HG03378 (cell line): ENCODE results near the gene MAOA.
"Not testable (repeated sequence)": the region's sequence is repeated elsewhere in the genome, so short reads cannot be mapped to it uniquely, and the experiment has no call there.

Experiments
- ATAC-seq: cut with Tn5 transposase; IDR thresholded peaks from one replicate; pipeline ENCODE4 v1.9.1; 2021; ENCODE audit warnings: mild to moderate bottlenecking, moderate library complexity; ENCODE audit not compliant: unreplicated experiment

The MAOA gene

DNA sequence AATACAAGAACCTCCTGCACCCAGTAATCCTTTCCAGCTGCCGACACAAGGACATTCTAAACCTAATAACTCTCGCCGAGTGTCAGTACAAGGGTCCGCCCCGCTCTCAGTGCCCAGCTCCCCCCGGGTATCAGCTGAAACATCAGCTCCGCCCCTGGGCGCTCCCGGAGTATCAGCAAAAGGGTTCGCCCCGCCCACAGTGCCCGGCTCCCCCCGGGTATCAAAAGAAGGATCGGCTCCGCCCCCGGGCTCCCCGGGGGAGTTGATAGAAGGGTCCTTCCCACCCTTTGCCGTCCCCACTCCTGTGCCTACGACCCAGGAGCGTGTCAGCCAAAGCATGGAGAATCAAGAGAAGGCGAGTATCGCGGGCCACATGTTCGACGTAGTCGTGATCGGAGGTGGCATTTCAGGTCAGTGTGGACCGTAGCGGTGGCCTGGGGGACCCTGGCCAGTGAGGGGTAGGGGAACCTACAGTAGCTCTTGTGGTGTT lies at the start of gene MAOA:
MAOA (plus strand) TSS at position 295 of the 490 bp plus-strand sequence; CDS start at position 338, 43 bp downstream.
- ATAC-seq: no peak

DNA sequence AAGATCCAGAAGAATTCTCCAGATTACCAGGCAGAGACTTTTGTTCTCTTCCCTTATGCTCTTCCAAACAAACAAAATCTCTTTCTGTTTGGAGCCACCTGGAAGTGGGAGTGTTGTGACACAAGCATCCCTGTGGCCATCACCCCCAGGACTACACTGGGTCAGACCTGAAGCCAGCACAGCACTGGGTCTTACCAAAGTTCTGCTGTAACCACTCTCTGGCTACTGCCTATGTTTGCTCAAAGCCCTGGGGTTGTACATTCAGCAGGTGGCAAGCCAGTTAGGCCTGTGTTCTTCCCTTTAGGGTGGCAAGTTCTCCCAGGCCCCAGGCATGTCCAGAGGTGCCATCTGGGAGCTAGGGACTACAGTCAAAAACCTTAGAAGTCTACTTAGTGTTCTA lies 43.7 kb upstream of the MAOA start:
- no peak for ATAC-seq

DNA sequence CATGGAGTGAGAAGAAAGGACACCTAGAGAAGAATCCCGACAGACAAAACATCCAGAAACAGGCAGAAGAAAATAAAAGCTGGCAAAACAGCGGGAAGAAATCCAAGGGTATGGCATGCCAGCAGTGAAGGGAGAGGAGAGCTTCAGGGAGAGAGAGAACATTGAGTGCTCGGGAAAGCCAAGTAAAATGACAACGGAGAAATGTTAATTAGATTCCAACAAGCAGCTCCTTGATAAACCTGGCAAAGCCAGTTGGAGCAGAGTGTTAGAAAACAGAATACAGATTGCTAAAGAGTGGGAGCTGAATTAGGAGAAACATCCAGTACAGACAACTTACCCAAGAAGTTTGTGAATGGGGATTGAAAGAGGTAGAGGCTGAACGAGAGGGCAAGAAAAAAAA lies 40.4 kb upstream of the MAOA start:
- no peak for ATAC-seq

DNA sequence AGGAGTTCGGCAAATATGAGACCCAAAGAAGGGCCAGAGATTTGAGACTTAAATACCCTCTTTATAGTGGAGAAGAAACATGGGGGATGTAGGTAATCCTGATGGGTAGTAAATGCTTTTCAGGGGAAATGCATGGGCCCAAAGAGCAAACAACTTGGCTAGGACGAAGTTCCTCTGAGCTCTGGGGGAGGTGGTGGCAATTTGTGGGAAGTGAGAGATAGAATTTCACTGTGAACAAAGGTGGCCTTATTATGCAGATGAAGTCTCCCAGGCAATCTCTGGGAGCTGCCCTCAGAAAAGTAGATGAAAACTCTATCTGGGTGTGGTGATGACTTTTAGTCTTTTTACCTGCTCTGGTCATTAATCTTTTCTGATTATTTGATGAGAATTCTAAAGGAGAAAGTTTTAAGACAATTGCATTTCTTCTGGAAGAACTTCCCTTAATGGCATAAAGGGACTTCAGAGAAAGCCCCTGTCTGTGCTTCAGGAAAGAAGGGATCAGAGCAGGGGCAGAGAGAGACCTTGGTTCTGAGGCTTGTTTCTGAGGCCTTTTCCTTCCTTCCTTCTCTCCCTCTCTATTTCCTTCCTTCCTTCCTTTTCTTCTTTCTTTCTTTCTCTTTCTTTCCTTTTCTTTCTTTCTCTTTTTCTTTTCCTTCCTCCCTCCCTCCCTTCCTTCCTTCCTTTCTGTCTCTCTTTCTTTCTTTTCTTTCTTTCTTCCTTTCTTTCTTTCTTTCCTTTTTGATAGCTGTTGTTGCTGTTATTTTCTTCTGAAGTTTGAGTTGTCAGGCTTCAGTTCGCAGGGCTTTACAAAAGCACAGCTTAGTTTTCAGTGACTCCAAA lies 37.5 kb upstream of the MAOA start:
- ATAC-seq: no peak

DNA sequence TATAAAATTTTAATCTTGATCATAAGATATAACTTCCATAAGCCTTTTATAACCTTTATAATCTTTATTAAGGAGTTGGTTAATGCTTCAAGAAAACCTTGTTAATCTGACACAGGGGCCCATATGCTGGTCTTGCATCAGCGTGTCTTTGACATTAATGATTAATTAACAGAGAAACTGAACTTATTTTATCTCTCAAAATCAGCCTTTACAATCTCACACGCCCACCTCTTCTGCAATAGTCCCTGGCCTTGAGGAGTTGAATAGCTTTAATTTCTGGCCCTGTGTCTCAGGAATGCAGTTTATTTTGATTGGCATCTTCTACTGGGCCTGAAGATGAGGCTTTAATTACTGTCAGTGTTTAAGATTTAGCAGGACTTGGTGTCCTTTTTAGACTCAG lies 36.2 kb upstream of the MAOA start:
- ATAC-seq: not testable (repeated sequence)

DNA sequence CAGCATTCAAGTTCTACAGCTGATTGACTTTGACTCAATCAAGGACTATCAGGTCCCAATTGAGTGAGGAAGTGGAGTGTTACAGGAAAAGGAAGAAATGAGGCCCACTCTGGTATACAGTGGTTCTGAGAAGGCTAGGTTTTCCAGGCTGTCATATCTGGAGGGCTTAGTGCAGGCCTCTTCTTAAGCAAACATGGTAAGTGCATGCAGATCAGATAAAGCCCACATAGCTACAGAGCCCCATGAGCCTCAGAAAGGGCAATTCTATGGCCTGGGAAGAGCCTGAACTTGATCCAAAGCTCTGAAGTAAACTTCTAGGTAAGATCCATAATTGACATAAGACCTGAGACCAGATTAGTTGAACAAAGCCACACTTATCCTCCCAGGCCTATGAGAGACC lies 29.0 kb upstream of the MAOA start:
- ATAC-seq: no peak

DNA sequence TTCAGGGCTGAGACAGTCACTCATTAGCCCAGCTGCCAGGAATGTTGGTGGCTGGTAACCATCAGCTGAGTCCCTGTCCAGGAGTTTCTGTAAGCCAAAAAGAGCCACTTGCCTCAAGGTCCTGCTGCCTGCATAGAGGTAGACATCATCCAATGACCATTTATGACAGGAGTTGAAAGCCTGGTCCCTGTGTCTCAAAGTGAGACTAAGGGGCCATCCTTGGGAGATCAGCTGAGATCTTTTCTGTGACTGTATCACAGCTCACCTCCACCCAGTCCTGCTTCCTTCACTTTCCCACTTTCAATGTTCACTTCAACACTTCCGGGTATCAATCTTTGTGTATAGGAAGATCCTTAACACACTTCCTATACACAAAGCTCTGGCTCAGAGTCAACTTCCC lies 28.4 kb upstream of the MAOA start:
- no peak for ATAC-seq

DNA sequence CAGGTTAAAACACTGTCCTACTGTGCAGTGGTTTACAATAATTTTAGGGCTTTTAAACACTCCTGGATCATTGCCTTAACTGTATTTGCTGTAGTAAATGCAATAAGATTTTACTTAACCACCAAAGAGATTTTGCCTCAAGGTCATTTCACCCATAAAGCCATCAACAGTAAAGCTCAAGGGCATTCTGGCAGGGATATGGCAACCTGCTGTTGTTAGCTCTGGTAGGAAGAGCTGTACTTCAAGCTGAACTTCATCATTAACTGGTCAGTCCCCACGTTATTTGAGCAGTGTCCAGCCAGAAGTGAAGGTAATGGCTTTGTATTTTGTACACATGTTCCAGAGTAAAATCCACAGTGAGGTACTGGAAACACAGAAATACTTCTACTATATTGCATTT lies 26.9 kb upstream of the MAOA start:
- ATAC-seq: no peak

DNA sequence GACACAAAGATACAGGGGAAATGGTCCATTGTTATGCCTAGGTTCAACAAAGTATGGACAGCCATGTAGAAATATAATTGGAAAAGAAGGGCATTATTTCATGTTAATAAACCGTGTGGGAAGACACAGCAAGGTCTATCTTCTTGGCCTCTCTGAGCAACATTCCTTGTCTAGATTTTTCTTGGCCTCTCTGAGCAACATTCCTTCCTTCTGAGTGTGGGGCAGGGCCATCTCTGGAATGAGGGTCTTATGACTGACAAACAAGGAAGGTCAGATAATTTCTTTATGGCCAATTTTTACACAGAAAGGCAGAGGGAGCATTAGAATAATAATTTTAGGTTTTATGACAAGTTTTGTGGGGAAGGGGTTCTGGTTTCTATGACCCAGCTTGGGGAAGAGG lies 24.3 kb upstream of the MAOA start:
- no peak for ATAC-seq

DNA sequence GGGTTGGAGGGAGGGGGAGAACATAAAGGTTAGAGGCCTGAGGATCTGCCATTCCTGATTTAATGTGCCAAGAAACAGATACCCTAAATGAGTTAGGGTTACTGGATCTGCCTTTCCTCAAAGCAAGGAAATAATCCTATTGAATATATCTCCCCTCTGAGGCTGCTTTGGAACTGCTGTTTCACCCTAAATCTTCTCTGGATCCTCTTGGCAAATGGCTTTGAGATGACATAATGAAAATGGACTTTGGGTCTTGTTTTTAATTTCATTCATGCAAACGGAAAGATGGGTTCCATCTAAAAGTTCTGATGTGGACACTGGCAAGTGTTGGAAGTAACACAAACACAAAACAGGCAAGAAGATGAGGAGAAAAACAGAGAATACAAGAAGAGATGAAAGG lies 23.0 kb upstream of the MAOA start:
- ATAC-seq: no peak

DNA sequence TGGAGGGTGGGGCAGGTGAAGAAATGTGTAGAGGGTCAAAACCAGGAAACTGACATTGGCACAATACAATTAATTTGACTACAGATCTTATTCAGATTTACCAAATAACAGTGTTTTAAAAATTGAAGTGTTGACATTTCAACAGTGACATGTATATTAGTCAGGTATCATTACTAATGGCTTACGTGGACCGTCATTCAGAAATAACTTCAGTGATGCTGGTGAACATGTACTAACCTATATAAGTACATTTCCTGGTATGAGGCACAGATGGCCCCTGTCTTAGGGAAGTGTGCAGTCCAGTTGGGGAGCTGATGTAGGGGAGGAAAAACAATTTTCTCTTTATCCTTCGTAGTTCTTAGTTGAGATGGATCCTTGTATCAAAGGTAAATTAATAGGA lies 22.3 kb upstream of the MAOA start:
- no peak for ATAC-seq

DNA sequence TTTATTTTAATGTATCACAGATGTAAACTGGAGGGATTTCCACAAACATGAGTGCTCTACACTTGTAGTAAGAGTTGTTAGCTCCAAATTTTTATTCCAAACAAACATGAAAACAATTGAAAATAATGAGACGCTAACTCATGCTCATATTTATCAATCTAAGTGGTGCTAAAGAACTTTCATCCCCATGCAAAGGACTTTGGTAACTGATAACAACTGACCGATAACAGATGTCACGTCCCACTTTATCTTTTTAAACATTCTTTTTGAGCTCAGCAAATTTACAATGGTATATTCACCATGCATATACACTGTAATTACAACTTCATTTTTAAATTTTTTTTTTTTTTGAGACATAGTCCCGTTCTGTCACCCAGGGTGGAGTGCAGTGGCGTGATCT lies 15.6 kb upstream of the MAOA start:
- no peak for ATAC-seq

DNA sequence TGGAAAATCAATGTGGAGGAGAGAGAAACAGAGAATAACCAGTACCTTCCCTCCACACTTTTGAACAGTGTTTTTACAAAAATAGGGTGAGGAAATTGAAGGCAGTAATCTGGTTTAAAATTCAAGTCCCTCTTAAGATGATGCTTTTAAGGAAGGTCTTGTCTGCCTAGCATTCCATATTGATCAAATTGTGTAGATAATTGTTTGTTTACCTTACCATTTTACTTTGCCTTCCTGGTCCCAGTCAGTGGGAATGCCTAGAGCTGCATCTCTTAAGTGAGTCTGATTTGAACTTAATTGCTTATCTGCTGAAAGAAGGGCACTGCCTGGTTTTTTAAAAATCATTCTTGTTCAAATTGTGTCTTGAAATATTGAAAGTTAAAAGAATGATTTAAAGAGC lies 14.4 kb upstream of the MAOA start:
- ATAC-seq: no peak

DNA sequence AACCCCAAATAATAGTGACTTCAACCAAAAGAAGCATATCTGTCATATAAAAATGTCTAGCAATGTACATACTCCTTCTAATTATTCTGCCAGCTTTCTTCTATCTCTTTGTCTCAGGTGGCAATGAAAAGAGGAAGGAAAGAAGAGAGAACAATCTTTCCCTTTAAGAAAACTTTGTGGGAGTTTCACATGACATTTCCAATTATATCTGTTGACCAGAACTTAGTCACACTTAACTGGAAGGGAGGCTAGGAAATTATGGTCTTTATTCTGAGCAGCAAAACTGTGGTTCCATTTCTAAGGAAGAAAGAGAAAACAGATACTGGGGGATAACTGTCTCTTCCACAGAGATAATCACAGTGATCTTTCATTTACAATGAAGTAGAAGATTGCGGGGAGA lies 12.9 kb upstream of the MAOA start:
- ATAC-seq: no peak

DNA sequence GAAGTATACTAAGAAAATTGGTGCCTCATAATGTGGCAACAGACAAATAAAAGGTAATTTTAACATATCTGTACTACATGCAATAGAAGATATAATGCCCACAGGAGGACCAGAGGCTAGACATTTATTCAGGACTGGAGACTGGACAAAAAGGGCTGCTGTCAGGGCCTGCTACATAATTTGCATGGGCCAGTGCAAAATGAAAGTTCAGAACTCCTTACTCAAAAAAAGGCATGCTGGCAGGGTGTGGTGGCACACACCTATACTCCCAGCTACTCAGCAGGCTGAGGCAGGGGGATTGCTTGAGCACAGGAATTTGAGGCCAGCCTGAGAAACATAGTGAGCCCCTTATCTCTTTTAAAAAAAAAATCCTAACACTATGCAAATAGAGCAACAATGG lies 12.4 kb upstream of the MAOA start:
- no peak for ATAC-seq

DNA sequence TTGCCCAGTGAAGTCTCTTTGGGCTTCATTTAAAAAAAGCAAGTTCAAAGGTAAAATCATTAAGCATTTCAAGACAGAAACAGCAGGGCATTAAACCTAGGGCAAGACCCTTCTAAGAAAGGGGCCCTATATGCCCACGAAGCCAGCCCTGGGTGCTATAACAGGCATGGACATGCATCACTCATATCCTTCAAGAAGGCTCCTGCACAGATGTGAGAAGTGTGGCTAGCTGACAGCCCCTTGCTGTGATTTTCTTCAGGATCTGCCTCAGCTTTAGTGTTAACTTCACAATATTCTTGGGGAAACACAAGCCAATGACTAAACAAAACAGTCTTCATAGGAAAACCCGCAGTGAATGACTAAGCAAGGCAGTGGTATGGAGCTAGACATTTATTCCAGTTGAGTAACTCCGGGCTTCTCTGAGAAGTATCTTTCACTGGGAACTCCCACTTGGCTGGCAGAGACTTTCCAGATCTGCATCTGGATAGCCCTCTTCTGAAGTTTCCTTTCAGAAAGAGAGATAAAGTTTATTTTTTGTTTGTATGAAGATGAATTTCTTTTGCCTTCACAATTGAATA lies 11.9 kb upstream of the MAOA start:
- no peak for ATAC-seq

DNA sequence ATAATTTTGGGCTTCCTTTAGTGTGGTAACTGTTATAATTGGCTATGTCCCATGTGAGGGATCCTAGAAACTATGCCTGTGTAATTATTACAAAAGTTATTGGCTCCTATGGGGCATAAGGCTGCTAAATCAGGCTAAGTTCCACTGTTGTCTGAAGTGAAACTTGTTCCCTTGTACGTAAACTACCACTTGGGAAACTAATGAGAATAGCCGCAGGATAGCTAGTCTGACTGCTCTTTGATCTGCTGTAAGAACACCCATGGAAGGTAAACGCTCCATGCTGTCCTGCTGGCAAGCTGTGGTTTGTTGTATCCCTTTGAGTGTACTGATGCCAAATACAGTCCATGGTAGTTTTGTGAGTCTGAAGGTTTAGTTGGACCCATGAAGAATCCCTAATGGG lies 9.3 kb upstream of the MAOA start:
- no peak for ATAC-seq

DNA sequence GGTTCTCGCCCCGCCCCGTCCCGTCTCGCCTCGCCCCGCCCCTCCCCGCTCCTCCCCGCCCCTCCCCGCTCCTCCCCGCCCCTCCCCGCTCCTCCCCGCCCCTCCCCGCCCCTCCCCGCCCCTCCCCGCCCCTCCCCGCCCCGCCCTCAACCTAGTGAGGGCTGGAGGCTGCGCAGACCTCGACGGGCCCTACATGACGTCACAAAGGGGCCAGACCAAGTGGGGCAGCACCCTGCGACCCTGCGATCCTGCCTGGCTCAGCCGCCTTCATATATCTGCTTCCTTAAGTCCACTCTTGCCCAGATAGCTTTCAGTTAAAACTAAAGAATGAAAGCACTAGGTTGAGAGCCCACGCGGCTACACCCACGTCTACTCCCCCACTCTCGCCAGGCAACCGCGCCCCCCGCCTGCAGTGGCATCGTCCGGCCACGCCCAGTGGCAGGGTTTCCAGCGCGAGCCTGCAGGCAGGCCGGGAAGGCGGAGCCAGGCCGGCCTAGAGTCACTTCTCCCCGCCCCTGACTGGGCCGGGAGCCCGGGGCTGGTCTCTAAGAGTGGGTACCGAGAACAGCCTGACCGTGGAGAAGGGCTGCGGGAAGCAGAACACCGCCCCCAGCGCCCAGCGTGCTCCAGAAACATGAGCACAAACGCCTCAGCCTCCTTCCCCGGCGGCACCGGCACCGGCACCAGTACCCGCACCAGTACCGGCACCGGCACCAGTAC lies 1.5 kb upstream of the MAOA start:
- ATAC-seq: peak; percentile 88

DNA sequence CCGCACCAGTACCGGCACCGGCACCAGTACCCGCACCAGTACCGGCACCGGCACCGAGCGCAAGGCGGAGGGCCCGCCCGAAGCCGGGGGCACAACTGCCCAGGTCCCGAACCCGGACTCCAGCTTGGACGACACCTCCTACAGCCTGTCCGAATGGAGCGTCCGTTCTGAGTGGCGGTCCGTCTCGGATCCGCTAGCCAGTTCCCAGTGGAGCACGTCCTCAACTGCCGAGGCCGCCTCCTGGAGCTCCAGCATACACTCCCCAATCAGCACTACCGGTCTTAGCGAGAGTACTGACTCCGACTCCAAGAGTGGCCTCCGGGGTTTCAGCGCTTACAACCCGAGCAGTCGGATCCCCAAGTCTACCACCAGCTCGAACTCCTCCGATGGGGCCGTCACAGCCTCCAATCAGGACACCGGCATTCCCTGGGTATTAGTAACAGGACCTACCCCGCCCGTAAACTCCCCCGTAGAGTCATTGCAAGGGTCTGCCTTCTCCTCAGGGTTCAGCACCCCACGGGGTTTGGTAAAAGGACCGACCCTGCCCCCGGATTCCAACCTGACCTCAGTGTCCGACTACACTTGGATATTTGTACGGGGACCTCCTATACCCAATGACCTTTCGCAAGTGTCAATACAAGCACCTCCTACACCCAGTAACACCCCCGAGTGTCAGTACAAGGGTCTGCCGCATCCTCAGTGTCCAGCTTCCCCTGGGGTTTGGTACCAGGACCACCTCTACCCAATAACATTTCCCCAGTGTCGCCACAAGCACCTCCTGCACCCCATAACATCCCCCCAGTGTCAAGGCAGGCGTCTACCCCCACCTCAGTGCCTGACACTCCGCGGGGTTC lies 721 bp upstream of the MAOA start:
- ATAC-seq: peak; percentile 7

DNA sequence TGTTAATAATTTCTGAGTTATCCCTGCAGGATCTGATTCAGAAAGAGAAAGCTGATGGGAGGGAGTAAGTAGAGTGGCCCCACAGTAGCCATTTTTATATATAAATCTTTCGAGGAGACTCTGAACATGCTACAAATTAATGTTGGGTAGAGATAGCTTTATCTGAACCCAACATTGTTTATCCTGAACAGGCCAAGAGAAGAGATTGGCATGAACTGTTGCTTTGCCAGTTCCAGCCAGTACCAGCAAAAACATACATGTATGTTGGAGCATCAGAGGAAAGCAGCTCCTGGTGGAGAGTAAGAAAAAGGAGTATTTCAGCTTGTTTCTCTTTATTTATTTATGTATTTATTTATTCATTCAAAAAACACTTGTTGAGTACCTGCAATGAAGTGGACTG lies 1.6 kb downstream of the MAOA start:
- no peak for ATAC-seq
